ENCODE results near the gene GATM.

The GATM gene

GRCh38 chr15:45364271-45364670 is 14.1 kb downstream of the GATM start:
- DNase-seq (ENCODE audit: low read depth): no peak
- no peak overlapping the region for H3K4me3 ChIP-seq (ENCODE audit: low read depth, low read length)
- TF ChIP-seq CTCF (IDR thresholded peaks at IDR 0.05; ENCODE audit: insufficient read depth, low read depth, low read length, missing control alignments): no peak

DNA sequence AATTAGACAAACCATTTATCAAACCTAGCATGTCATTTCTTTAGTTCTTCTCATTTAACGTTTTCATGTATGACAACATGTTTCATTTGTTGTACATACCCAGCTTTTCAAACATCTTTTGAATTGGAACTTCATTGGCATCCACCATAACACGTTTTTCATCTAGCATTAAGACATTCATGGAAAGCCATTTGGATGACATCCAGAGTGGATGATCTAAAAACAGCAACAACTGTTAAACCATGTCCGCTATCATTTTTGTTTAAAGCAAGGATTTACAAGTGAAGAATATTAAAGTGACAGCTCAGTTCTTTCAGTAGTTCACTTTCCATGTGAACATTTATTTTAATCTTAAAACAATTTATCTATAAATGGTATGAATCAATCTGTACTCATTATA is 14.5 kb downstream of the GATM start:
- no peak overlapping the region for H3K4me3 ChIP-seq (ENCODE audit: low read depth, low read length)
- no peak for TF ChIP-seq CTCF (IDR thresholded peaks at IDR 0.05; ENCODE audit: insufficient read depth, low read depth, low read length, missing control alignments)

GRCh38 chr15:45363334-45363733 is 15.0 kb downstream of the GATM start:
- H3K4me3 ChIP-seq (ENCODE audit: low read depth, low read length): no peak overlapping the region
- no peak for TF ChIP-seq CTCF (IDR thresholded peaks at IDR 0.05; ENCODE audit: insufficient read depth, low read depth, low read length, missing control alignments)
- no peak for DNase-seq (ENCODE audit: low read depth)

More for the DNA sequence above, 14.5 kb downstream of the GATM start:
- no peak for DNase-seq (ENCODE audit: low read depth)

DNA sequence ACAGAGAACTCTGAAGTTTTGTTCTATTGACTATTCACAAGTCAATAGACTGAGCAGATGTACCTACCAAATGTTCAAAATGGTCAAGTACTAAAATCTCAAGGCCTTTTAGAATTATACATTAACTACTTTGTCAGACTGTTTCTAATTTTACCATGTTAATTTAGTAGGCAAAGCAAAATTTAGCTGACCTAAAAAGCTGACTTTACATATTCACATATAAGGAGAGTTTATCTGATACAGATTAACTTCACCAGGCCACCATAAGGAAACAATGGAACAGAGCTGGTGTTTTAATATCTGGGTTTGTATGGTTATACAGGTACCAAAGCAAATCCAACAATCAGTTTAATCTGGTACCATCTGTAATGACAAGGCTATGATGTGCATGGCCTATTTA is 15.9 kb downstream of the GATM start:
- H3K4me3 ChIP-seq (ENCODE audit: low read depth, low read length): no peak overlapping the region
- no peak for DNase-seq (ENCODE audit: low read depth)
- TF ChIP-seq CTCF (IDR thresholded peaks at IDR 0.05; ENCODE audit: insufficient read depth, low read depth, low read length, missing control alignments): no peak

GRCh38 chr15:45361878-45362277 is 16.5 kb downstream of the GATM start:
- H3K4me3 ChIP-seq (ENCODE audit: low read depth, low read length): no peak overlapping the region
- TF ChIP-seq CTCF (IDR thresholded peaks at IDR 0.05; ENCODE audit: insufficient read depth, low read depth, low read length, missing control alignments): no peak
- DNase-seq (ENCODE audit: low read depth): no peak

DNA sequence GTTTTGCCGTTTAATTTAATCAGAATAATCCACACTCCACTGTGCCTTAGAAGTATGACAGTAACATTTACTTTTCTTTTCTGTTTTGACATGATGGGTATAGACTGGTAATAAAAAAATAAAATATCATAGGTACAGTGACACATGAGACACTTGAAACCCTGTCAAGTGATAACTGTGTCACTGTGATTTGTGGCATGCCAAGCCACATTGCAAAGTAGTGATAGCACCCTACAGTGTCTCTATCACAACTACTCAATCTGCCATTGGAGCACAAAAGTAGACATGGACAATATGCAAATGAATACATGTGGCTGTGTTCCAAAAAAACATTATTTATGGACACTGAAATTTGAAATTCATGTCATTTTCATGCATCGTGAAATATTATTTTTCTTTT is 22.5 kb downstream of the GATM start:
- no peak for TF ChIP-seq CTCF (IDR thresholded peaks at IDR 0.05; ENCODE audit: insufficient read depth, low read depth, low read length, missing control alignments)
- H3K4me3 ChIP-seq (ENCODE audit: low read depth, low read length): no peak overlapping the region
- DNase-seq (ENCODE audit: low read depth): no peak

DNA sequence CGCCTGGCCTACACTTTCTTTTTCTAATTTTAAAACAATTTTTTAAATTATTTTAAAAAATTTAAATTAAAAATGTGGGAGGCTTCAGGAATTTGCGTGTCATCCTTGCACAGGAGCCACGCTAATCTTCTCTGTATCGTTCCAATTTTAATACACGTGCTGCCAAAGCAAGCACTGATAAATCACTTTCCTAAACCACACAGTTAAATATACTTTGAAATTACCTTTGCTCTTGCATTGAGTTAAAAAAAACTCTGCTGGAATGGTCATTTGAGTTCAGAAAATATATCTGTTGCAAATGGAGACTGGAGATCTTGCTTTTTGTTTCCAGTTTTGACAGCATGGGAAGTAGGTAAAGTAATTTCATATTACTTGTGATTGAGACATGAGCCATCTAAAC is 23.6 kb downstream of the GATM start:
- no peak for DNase-seq (ENCODE audit: low read depth)
- TF ChIP-seq CTCF (IDR thresholded peaks at IDR 0.05; ENCODE audit: insufficient read depth, low read depth, low read length, missing control alignments): no peak
- no peak overlapping the region for H3K4me3 ChIP-seq (ENCODE audit: low read depth, low read length)
